Right atrium auricular region (tissue), 2 donors: Measurements from ENCODE around the gene U2AF1L4. TPM values are rescaled to one million over a fixed set of nuclear protein-coding genes. Genes with fewer than 3 reads are reported as not detected.

Experiments
- DNase-seq: peaks from one replicate; pipeline ENCODE4 v3.0.0-alpha.2; 2019; ENCODE audit warnings: low spot score
- H3K27ac ChIP-seq, 2 donors: fragments of 200-600 bp; sonication (generic); 1 replicate in 1 of 2; 2 replicates in 1 of 2; pipeline ENCODE4 v1.5.1; 2016 to 2019
- H3K27me3 ChIP-seq, 2 donors: fragments of 200-600 bp; sonication (generic); one replicate each; pipeline versions ENCODE4 v1.5.1 to v1.6.0; 2017 to 2019
- H3K36me3 ChIP-seq: fragments of 200-600 bp; sonication (generic); one replicate; pipeline ENCODE4 v1.5.1; 2016
- H3K4me1 ChIP-seq, 2 donors: fragments of 200-600 bp; sonication (generic); one replicate each; pipeline versions ENCODE4 v1.5.1 to v1.6.0; 2017 to 2019
- H3K4me3 ChIP-seq, 2 donors: fragments of 200-600 bp; sonication (generic); 1 replicate in 1 of 2; 2 replicates in 1 of 2; pipeline ENCODE4 v1.5.1; 2017 to 2019; ENCODE audit warnings: mild to moderate bottlenecking in 1 of 2, moderate library complexity in 1 of 2
- H3K9me3 ChIP-seq, 2 donors: fragments of 200-600 bp; sonication (generic); one replicate each; pipeline ENCODE4 v1.5.1; 2019
- CTCF ChIP-seq, 2 donors: fragments of 200-600 bp; sonication (generic); IDR thresholded peaks; one replicate each; pipeline ENCODE4 v1.5.1; 2019; ENCODE audit warnings: antibody characterized with exemption in 2 of 2
- total RNA-seq, 2 donors: library from RNA; depleted of rRNA; stranded (reverse); fragments of >200 nt; gene quantifications; one replicate each; pipeline ENCODE4 v1.1.0, GENCODE V29; 2016

Gene U2AF1L4
- total RNA-seq, 2 donors from 2014 or later, result 19.9 to 33.1 TPM

GRCh38 chr19:35732540-35733179 is 12.6 kb downstream of the U2AF1L4 start:
- Histone ChIP-seq H3K36me3 (peaks cover 76% of the 10 kb centered on the region), H3K4me3 (no peak overlapping the region), H3K9me3 (no peaks in the 10 kb centered on the region), H3K27me3 (no peaks in the 10 kb centered on the region), H3K4me1 (no peaks in the 10 kb centered on the region), H3K27ac (no peak overlapping the region)
- DNase-seq, result no peak
- TF ChIP-seq CTCF (IDR thresholded peaks at IDR 0.05), result no peak

GRCh38 chr19:35731779-35732405 is 13.3 kb downstream of the U2AF1L4 start:
- Histone ChIP-seq H3K4me3 (no peak overlapping the region), H3K27ac (no peak overlapping the region), H3K4me1 (no peaks in the 10 kb centered on the region), H3K27me3 (no peaks in the 10 kb centered on the region), H3K36me3 (peaks cover 76% of the 10 kb centered on the region), H3K9me3 (no peaks in the 10 kb centered on the region)
- no peak for DNase-seq
- TF ChIP-seq CTCF (IDR thresholded peaks at IDR 0.05), result no peak

- Histone ChIP-seq H3K9me3 (no peaks in the 10 kb centered on the region), H3K27me3 (no peaks in the 10 kb centered on the region), H3K27ac (no peak overlapping the region), H3K4me3 (no peak overlapping the region), H3K36me3 (peaks cover 77% of the 10 kb centered on the region), H3K4me1 (no peaks in the 10 kb centered on the region)
- DNase-seq, result no peak
- no peak for TF ChIP-seq CTCF (IDR thresholded peaks at IDR 0.05)
Measured at GRCh38 chr19:35731353-35731752, 13.9 kb downstream of the U2AF1L4 start.

GRCh38 chr19:35730326-35730725 is 14.9 kb downstream of the U2AF1L4 start:
- Histone ChIP-seq H3K4me3 (no peak overlapping the region), H3K36me3 (peaks cover 87% of the 10 kb centered on the region), H3K27me3 (no peaks in the 10 kb centered on the region), H3K27ac (no peak overlapping the region), H3K9me3 (no peaks in the 10 kb centered on the region), H3K4me1 (no peaks in the 10 kb centered on the region)
- no peak for TF ChIP-seq CTCF (IDR thresholded peaks at IDR 0.05)
- no peak for DNase-seq

- Histone ChIP-seq H3K27ac (no peak overlapping the region), H3K4me3 (no peak overlapping the region), H3K36me3 (peaks cover 87% of the 10 kb centered on the region), H3K9me3 (no peaks in the 10 kb centered on the region), H3K27me3 (no peaks in the 10 kb centered on the region), H3K4me1 (no peaks in the 10 kb centered on the region)
- no peak for TF ChIP-seq CTCF (IDR thresholded peaks at IDR 0.05)
- DNase-seq, result no peak
Measured at GRCh38 chr19:35729763-35730162, 15.5 kb downstream of the U2AF1L4 start.

- no peak overlapping the region for H3K27ac ChIP-seq
- H3K27me3 ChIP-seq, result no peaks in the 10 kb centered on the region
- H3K9me3 ChIP-seq, result no peaks in the 10 kb centered on the region
- no peak for DNase-seq
- peaks cover 89% of the 10 kb centered on the region for H3K36me3 ChIP-seq
- H3K4me3 ChIP-seq, result no peak overlapping the region
- no peak for TF ChIP-seq CTCF (IDR thresholded peaks at IDR 0.05)
- no peaks in the 10 kb centered on the region for H3K4me1 ChIP-seq
Measured at GRCh38 chr19:35729021-35729420, 16.2 kb downstream of the U2AF1L4 start.
